HEK293 (cell line): Measurements from ENCODE around the gene CDKAL1.

Experiments
- REPIN1 ChIP-seq: fragments of 450-650 bp; formaldehyde crosslinking; IDR thresholded peaks from 2 replicates; pipeline ENCODE4 v1.5.1; 2017; ENCODE audit warnings: missing biosample characterization, missing genetic modification characterization, low read depth
- TF ChIP-seq, protein P1 (sequence below): fragments of 450-650 bp; formaldehyde crosslinking; IDR thresholded peaks from 2 replicates; pipeline ENCODE4 v1.5.1; 2016; ENCODE audit warnings: missing biosample characterization, missing genetic modification characterization
- TF ChIP-seq, protein P2 (sequence below): fragments of 450-650 bp; formaldehyde crosslinking; IDR thresholded peaks from 2 replicates; pipeline ENCODE4 v1.5.1; 2016; ENCODE audit warnings: missing biosample characterization, missing genetic modification characterization

DNA sequence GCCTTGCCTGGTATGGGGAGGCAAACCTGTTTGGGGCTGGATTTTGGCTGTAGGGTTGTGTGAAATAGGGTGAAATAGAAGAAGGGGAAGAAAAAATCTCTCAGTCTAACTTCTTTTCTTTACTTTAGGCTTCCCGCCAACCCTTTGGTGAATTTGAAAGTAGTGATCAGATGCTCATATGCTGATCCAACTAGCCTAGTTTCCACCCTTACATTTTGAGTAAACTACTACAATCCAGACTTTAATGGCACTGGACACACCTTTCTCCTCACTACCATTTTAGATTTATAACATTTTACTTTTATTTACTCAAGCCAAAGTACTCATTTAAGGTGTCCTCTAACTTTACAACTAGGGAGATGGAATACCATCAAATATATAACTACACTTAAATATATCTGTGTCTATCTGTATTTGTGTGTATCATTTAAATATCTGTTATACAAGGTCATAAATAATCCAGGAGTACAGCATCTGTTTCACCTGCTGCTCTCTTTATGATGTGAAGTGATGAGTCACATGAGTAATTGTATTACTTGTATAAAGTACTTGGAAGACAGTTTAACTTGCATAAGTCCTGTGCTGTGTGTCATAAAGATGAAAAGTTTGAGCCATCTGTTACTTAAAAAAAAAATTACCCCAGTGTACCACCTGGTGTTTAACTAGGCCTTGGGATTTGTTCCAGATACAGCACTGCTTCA, 172.1 kb downstream of the CDKAL1 start:
- TF ChIP-seq, protein P1, sequence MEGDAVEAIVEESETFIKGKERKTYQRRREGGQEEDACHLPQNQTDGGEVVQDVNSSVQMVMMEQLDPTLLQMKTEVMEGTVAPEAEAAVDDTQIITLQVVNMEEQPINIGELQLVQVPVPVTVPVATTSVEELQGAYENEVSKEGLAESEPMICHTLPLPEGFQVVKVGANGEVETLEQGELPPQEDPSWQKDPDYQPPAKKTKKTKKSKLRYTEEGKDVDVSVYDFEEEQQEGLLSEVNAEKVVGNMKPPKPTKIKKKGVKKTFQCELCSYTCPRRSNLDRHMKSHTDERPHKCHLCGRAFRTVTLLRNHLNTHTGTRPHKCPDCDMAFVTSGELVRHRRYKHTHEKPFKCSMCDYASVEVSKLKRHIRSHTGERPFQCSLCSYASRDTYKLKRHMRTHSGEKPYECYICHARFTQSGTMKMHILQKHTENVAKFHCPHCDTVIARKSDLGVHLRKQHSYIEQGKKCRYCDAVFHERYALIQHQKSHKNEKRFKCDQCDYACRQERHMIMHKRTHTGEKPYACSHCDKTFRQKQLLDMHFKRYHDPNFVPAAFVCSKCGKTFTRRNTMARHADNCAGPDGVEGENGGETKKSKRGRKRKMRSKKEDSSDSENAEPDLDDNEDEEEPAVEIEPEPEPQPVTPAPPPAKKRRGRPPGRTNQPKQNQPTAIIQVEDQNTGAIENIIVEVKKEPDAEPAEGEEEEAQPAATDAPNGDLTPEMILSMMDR (tag by site-specific recombination), result no peak
- no peak for TF ChIP-seq REPIN1 (tag by site-specific recombination)
- TF ChIP-seq, protein P2, sequence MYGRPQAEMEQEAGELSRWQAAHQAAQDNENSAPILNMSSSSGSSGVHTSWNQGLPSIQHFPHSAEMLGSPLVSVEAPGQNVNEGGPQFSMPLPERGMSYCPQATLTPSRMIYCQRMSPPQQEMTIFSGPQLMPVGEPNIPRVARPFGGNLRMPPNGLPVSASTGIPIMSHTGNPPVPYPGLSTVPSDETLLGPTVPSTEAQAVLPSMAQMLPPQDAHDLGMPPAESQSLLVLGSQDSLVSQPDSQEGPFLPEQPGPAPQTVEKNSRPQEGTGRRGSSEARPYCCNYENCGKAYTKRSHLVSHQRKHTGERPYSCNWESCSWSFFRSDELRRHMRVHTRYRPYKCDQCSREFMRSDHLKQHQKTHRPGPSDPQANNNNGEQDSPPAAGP (tag by site-specific recombination), result peak; percentile 39; the same call in 1 of the 2 replicates
